DOHH2 (cell line): ENCODE data around the gene TANGO2.

Experiments
- EZH2phosphoT487 ChIP-seq: fragments of 200-600 bp; sonication (generic); IDR thresholded peaks from 2 replicates; pipeline ENCODE4 v1.6.1; 2017; ENCODE audit warnings: borderline replicate concordance, mild to moderate bottlenecking, antibody characterized with exemption, low read length, moderate library complexity, mixed read lengths
- TF ChIP-seq, protein P1 (sequence below): fragments of 200-600 bp; sonication (generic); IDR thresholded peaks from one replicate; pipeline ENCODE4 v1.5.1; 2014; ENCODE audit warnings: antibody characterized with exemption, mild to moderate bottlenecking, low read depth, low read length; ENCODE audit not compliant: poor library complexity, severe bottlenecking

DNA sequence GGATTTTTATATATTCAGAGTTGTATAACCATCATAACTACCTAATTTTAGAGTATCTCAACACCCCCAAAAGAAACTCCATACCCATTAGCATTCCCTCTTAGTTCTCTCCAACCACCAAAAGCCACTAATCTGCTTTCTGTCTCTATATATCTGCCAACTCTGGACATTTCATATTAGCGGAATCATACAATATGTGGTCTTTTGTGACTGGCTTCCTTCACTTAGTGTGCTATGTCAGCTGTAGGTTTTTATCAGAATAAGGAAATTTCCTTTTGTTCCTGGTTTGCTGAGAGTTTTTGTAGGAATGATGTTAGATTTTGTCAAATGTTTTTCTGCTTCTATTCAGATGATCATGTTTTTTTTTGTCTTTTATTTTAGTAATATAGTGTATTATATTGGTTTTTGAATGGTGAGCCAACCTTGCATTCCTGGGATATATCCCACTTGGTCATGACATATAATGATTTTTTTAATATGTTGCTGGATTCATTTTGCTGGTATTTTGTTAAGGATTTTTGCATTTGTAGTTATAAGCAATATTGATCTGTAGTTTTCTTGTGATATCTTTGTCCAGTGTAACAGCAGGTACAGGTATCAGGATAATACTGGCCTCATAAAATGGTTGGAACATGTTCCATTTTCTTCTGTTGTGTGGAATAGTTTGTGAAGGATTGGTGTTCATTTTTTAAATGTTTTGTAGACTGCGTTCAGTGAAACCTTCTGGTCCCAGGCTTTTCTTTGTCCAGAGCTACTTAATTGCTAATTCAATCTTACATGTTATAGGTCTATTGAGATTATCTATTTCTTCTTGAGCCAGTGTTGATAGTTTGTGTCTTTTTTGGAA, 75.9 kb downstream of the TANGO2 start:
- TF ChIP-seq, protein P1, sequence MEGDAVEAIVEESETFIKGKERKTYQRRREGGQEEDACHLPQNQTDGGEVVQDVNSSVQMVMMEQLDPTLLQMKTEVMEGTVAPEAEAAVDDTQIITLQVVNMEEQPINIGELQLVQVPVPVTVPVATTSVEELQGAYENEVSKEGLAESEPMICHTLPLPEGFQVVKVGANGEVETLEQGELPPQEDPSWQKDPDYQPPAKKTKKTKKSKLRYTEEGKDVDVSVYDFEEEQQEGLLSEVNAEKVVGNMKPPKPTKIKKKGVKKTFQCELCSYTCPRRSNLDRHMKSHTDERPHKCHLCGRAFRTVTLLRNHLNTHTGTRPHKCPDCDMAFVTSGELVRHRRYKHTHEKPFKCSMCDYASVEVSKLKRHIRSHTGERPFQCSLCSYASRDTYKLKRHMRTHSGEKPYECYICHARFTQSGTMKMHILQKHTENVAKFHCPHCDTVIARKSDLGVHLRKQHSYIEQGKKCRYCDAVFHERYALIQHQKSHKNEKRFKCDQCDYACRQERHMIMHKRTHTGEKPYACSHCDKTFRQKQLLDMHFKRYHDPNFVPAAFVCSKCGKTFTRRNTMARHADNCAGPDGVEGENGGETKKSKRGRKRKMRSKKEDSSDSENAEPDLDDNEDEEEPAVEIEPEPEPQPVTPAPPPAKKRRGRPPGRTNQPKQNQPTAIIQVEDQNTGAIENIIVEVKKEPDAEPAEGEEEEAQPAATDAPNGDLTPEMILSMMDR: no peak
- no peak for TF ChIP-seq EZH2phosphoT487
